Chondrocyte (in vitro differentiated cells): ENCODE results near the gene KCTD7. TPM values are rescaled to one million over a fixed set of nuclear protein-coding genes. Genes with fewer than 3 reads are reported as not detected.
"Not testable (repeated sequence)": the region's sequence is repeated elsewhere in the genome, so short reads cannot be mapped to it uniquely, and the experiment has no call there.

Experiments
- DNase-seq: peaks from one replicate; pipeline ENCODE4 v3.0.0; 2021; ENCODE audit warnings: mixed read lengths, low spot score
- H3K27ac Mint-ChIP-seq: one replicate; pipeline ENCODE4 v1.8.0; 2021; ENCODE audit warnings: mild to moderate bottlenecking, moderate library complexity, mixed read lengths; ENCODE audit not compliant: unreplicated experiment
- H3K27me3 Mint-ChIP-seq: 2 replicates; pipeline ENCODE4 v1.8.0; 2021; ENCODE audit warnings: low read depth, mixed read lengths
- H3K36me3 Mint-ChIP-seq: 2 replicates; pipeline ENCODE4 v1.8.0; 2021; ENCODE audit warnings: low read depth, mixed read lengths
- H3K4me1 Mint-ChIP-seq: 2 replicates; pipeline ENCODE4 v1.8.0; 2021; ENCODE audit warnings: low read depth, mild to moderate bottlenecking, mixed read lengths
- H3K4me3 Mint-ChIP-seq: one replicate; pipeline ENCODE4 v1.8.0; 2021; ENCODE audit warnings: mild to moderate bottlenecking, moderate library complexity, mixed read lengths; ENCODE audit not compliant: unreplicated experiment
- H3K9me3 Mint-ChIP-seq: 2 replicates; pipeline ENCODE4 v1.8.0; 2021; ENCODE audit warnings: low read depth, mixed read lengths
- CTCF ChIP-seq: fragments of 200-600 bp; sonication (generic); IDR thresholded peaks from 2 replicates; pipeline ENCODE4 v1.5.0; 2021; ENCODE audit warnings: antibody characterized with exemption, mild to moderate bottlenecking, moderate library complexity
- total RNA-seq: library from RNA; stranded (reverse); gene quantifications from 3 replicates; pipeline ENCODE4 v1.2.1, GENCODE V29; 2021

The KCTD7 gene
- total RNA-seq, 1 donor from 2014 or later = 16.4 TPM

- Mint-ChIP-seq H3K9me3 (no peaks in the 10 kb centered on the region), H3K27ac (no peak overlapping the region), H3K4me3 (no peak overlapping the region), H3K4me1 (no peaks in the 10 kb centered on the region), H3K27me3 (no peaks in the 10 kb centered on the region), H3K36me3 (no peaks in the 10 kb centered on the region)
- DNase-seq = no peak
- TF ChIP-seq CTCF = no peak
Measured at GRCh38 chr7:66604198-66604597, 24.5 kb upstream of the KCTD7 start.

- H3K36me3 Mint-ChIP-seq, DNase-seq, H3K27ac Mint-ChIP-seq, H3K27me3 Mint-ChIP-seq, H3K4me1 Mint-ChIP-seq, H3K4me3 Mint-ChIP-seq, H3K9me3 Mint-ChIP-seq: not testable (repeated sequence)
Measured at GRCh38 chr7:66606540-66607291, 22.0 kb upstream of the KCTD7 start.

- Mint-ChIP-seq H3K27me3 (no peaks in the 10 kb centered on the region), H3K27ac (no peak overlapping the region), H3K4me3 (no peak overlapping the region), H3K4me1 (no peaks in the 10 kb centered on the region), H3K36me3 (no peaks in the 10 kb centered on the region), H3K9me3 (no peaks in the 10 kb centered on the region)
- DNase-seq = no peak
- TF ChIP-seq CTCF = no peak
Measured at GRCh38 chr7:66609176-66609575, 19.5 kb upstream of the KCTD7 start.

GRCh38 chr7:66614596-66614995 lies 14.1 kb upstream of the KCTD7 start:
- not testable (repeated sequence) for H3K27ac Mint-ChIP-seq, H3K27me3 Mint-ChIP-seq

GRCh38 chr7:66615699-66616098 lies 13.0 kb upstream of the KCTD7 start:
- no peaks in the 10 kb centered on the region for H3K27me3 Mint-ChIP-seq
- TF ChIP-seq CTCF = no peak
- no peaks in the 10 kb centered on the region for H3K4me1 Mint-ChIP-seq
- no peak for DNase-seq
- no peak overlapping the region for H3K4me3 Mint-ChIP-seq
- no peaks in the 10 kb centered on the region for H3K36me3 Mint-ChIP-seq
- H3K27ac Mint-ChIP-seq = no peak overlapping the region
- no peaks in the 10 kb centered on the region for H3K9me3 Mint-ChIP-seq

More at GRCh38 chr7:66614596-66614995, 14.1 kb upstream of the KCTD7 start:
- DNase-seq, H3K9me3 Mint-ChIP-seq, H3K4me1 Mint-ChIP-seq, H3K4me3 Mint-ChIP-seq, H3K36me3 Mint-ChIP-seq: not testable (repeated sequence)

- Mint-ChIP-seq H3K4me3 (no peak overlapping the region), H3K27me3 (no peaks in the 10 kb centered on the region), H3K4me1 (no peaks in the 10 kb centered on the region), H3K36me3 (no peaks in the 10 kb centered on the region), H3K27ac (no peak overlapping the region), H3K9me3 (no peaks in the 10 kb centered on the region)
- TF ChIP-seq CTCF = no peak
- DNase-seq = no peak
Measured at GRCh38 chr7:66617295-66617694, 11.4 kb upstream of the KCTD7 start.

GRCh38 chr7:66619341-66619948 lies 9.2 kb upstream of the KCTD7 start:
- H3K27me3 Mint-ChIP-seq, H3K9me3 Mint-ChIP-seq, DNase-seq, H3K4me1 Mint-ChIP-seq, H3K4me3 Mint-ChIP-seq, H3K36me3 Mint-ChIP-seq, H3K27ac Mint-ChIP-seq: not testable (repeated sequence)
